BE2C (cell line): ENCODE measurements around the gene LAPTM5. TPM values are rescaled to one million over a fixed set of nuclear protein-coding genes. Genes with fewer than 3 reads are reported as not detected.

Source experiments
- DNase-seq: peaks from one replicate; pipeline ENCODE4 v3.0.0-alpha.2; 2020
- H3K27me3 ChIP-seq: fragments of 250-450 bp; sonication (Bioruptor Pico); 2 replicates; pipeline ENCODE4 v1.5.1; 2020; ENCODE audit warnings: mild to moderate bottlenecking
- H3K36me3 ChIP-seq: fragments of 250-450 bp; sonication (Bioruptor Pico); 2 replicates; pipeline ENCODE4 v1.5.1; 2020; ENCODE audit warnings: mild to moderate bottlenecking
- H3K4me1 ChIP-seq: fragments of 250-450 bp; sonication (Bioruptor Pico); 2 replicates; pipeline ENCODE4 v1.5.1; 2020
- H3K4me3 ChIP-seq: 2 replicates; pipeline ENCODE4 v1.5.1; 2011; ENCODE audit warnings: low read depth, low read length
- H3K9me3 ChIP-seq: fragments of 250-450 bp; sonication (Bioruptor Pico); 2 replicates; pipeline ENCODE4 v1.5.1; 2020
- polyA plus RNA-seq: library from polyadenylated mRNA; unstranded; fragments of >200 nt; gene quantifications from one replicate; pipeline ENCODE4 v1.2.1, GENCODE V29; 2012; ENCODE audit warnings: low read depth, missing spikeins; ENCODE audit not compliant: insufficient read length, insufficient read depth
- TF ChIP-seq, protein P1 (sequence below): IDR thresholded peaks from 2 replicates; pipeline ENCODE4 v1.5.1; 2012; ENCODE audit warnings: mild to moderate bottlenecking, low read depth, low read length

The LAPTM5 gene, protein sequence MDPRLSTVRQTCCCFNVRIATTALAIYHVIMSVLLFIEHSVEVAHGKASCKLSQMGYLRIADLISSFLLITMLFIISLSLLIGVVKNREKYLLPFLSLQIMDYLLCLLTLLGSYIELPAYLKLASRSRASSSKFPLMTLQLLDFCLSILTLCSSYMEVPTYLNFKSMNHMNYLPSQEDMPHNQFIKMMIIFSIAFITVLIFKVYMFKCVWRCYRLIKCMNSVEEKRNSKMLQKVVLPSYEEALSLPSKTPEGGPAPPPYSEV
- polyA plus RNA-seq = 0.77 TPM

DNA sequence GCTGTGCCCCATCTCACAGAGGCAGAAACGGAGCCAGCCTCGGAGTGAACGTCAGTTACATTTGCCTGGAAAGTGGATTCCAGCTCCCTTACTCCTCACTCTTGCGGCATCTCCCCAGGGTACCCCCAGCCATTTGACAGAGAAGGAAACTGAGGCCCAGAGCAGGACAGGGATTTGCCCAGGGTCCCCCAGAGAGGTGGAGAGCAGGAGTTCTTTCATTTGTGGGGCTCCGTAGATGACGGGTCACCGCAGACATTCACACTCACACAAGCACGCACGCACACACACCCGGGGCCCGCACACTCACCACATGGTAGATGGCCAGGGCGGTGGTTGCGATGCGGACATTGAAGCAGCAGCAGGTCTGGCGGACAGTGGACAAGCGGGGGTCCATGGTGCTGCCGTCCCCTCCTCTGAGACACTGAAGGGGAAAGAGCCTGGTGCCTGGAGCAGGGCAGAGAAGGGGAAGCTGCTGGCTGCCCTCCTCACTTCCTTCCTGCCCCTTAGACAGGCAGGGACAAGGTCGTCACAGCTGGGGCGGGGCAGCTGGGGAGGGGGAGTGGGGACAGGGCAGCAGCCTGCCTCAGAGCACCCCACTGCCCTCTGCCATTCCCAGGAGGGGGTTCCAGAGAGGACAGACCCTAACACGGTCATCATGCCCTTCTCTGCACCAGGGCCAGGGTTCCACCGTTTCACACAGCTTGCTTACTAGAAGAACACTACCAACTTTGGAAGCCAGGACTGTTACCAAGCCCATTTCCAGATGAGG is at the start of gene LAPTM5:
Gene LAPTM5 (minus strand): TSS at position 423 of the 769 bp plus-strand sequence. CDS start 29 bp downstream, at position 394.
- DNase-seq = no peak
- Histone ChIP-seq H3K4me3 (no peak within 1 kb of the TSS), H3K4me1 (no peaks in the 10 kb centered on the region), H3K36me3 (no peaks in the 10 kb centered on the region), H3K27me3 (no peaks in the 10 kb centered on the region), H3K9me3 (no peaks in the 10 kb centered on the region)
- TF ChIP-seq, protein P1, sequence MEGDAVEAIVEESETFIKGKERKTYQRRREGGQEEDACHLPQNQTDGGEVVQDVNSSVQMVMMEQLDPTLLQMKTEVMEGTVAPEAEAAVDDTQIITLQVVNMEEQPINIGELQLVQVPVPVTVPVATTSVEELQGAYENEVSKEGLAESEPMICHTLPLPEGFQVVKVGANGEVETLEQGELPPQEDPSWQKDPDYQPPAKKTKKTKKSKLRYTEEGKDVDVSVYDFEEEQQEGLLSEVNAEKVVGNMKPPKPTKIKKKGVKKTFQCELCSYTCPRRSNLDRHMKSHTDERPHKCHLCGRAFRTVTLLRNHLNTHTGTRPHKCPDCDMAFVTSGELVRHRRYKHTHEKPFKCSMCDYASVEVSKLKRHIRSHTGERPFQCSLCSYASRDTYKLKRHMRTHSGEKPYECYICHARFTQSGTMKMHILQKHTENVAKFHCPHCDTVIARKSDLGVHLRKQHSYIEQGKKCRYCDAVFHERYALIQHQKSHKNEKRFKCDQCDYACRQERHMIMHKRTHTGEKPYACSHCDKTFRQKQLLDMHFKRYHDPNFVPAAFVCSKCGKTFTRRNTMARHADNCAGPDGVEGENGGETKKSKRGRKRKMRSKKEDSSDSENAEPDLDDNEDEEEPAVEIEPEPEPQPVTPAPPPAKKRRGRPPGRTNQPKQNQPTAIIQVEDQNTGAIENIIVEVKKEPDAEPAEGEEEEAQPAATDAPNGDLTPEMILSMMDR = no peak

DNA sequence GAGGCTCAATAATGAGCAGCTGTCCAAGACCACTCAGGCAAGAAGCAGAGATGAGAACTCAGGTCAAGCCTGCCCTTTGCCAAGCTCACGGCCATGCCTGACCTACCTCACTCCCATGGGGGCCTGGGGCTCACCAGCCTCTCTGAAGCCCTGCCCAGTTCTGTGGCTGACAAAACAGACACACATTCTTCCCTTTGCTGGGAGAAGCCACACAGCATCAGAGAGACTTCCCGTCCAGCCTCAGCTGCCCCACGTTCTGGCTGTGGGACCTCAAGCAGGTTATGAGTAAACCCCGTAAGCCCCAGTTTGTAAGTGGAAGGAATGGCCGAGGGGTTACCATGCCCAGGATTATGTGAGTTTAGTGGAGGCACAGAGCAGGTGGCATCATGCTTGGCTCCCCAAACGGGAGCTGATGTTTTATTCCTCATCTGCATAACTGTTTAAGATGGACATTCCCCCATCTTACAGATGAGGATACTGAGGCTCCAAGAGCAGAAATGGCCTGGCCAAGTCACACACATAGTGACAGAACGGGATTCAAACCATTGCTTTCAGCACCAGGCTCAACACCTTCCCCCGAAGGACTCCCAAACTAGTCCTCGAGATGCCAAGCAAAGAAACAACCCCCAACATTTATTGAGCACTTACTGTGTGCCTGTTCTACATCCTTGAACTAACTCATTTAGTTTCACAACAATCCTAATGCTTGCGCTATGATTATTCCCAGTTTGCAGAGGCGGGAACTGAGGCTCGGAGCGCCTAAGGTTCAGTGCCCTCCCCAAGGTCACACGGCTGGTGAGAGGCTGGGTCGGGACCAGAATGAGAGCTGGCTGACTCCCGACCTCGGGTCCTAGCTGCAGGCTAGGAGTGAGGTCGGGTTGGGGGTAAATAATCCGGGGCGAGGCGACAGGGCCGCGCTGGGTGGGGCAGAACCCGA is 49.1 kb upstream of the LAPTM5 start:
- no peaks in the 10 kb centered on the region for H3K9me3 ChIP-seq
- no peak for DNase-seq
- H3K4me3 ChIP-seq = no peak overlapping the region; the same call in 1 of the 2 replicates
- TF ChIP-seq, protein P1 = no peak
- no peaks in the 10 kb centered on the region for H3K36me3 ChIP-seq
- H3K4me1 ChIP-seq = no peaks in the 10 kb centered on the region; the same call in none of the 2 replicates
- H3K27me3 ChIP-seq = no peaks in the 10 kb centered on the region

DNA sequence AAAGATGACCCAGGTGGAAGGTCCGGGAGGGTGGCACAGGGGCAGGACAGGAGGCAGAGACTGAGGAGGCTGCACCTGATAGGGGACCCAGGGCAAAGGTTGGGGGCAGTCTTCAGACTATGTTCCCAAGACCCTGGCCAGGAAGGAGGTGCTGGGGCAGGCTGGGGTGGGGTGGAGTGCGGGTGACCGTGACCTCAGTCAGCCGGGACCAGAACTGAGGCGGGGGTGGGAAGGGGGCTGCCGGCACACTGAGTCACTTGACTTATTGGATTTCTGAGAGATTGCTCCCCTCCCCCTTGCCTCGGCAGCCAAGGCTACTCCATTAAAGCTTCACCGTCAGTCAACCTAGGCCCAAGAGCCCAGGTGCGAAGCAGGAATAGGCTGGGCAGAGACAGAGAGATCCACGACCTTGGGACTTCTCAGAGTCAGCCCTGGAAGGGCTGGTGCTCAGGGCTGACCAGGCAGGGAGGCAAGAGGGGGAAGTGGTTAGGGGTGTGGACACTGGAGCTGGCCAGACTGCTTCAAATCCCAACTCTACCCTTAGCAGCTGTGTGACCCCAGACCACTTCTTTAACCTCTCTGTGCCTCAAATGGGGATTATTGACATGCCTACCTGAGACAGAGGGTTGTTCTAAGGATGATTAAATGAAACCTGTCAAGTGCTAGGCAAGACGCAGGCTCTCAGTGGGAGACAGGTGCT is 47.9 kb upstream of the LAPTM5 start:
- Histone ChIP-seq H3K4me3 (no peak overlapping the region), H3K36me3 (no peaks in the 10 kb centered on the region), H3K4me1 (no peaks in the 10 kb centered on the region; the same call in none of the 2 replicates), H3K9me3 (no peaks in the 10 kb centered on the region), H3K27me3 (no peaks in the 10 kb centered on the region)
- no peak for DNase-seq
- TF ChIP-seq, protein P1 = no peak

DNA sequence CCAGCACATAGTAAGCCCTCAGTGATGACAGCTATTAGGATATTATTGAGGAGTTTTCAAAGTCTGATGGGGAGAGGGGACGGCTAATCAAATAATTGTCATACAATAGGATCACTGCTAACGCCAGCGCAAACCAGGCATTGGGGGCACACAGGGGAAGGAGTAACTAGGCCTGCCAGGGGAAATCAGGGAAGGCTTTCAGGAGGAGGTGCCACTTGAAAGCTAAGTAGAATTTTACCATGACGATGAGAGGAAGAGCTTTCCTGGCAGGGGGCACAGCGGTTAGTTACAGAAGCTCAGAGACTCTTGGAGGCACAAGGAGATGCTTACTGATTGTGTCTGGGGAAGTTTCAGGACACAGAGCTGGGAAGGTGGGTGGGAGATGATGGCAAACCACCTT is 47.2 kb upstream of the LAPTM5 start:
- H3K9me3 ChIP-seq = no peaks in the 10 kb centered on the region
- no peaks in the 10 kb centered on the region; the same call in none of the 2 replicates for H3K4me1 ChIP-seq
- TF ChIP-seq, protein P1 = no peak
- H3K4me3 ChIP-seq = no peak overlapping the region
- DNase-seq = no peak
- H3K27me3 ChIP-seq = no peaks in the 10 kb centered on the region
- H3K36me3 ChIP-seq = no peaks in the 10 kb centered on the region

DNA sequence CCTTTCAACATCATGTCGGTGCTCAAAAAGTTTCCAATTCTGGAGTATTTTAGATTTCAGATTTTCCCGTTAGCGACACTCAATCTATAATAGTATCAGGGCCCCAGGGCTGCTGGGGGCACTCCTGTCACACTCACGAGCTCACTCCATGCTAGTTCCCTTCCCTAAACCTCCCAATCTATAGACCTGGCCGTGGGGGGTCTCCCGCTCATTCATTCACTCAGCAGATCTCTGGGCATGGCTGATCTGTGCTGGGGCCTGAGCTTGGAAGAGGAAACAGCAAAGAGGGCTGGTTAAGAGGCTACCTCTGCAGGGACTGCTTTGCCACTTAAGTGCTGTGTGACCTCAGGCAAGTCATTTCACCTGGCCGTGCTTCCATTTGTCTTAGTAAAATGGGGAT is 46.8 kb upstream of the LAPTM5 start:
- TF ChIP-seq, protein P1 = no peak
- H3K36me3 ChIP-seq = no peaks in the 10 kb centered on the region
- DNase-seq = no peak
- no peak overlapping the region for H3K4me3 ChIP-seq
- H3K27me3 ChIP-seq = no peaks in the 10 kb centered on the region
- H3K4me1 ChIP-seq = no peaks in the 10 kb centered on the region; the same call in 1 of the 2 replicates
- no peaks in the 10 kb centered on the region for H3K9me3 ChIP-seq
